Activated naive CD8-positive, alpha-beta T cell treated with anti-CD3 and anti-CD28 coated beads, Interleukin-2, amount 10 ng/mL, durations not matched to agents 7 days and 5 days (primary cell): Measurements from ENCODE around the gene OR56B4. TPM values are rescaled to one million over a fixed set of nuclear protein-coding genes. Genes with fewer than 3 reads are reported as not detected.
"Not testable (repeated sequence)": the region's sequence is repeated elsewhere in the genome, so short reads cannot be mapped to it uniquely, and the experiment has no call there.

Experiments used
- ATAC-seq: fragments of 150-1000 bp; cut with Tn5 transposase; one replicate; pipeline ENCODE4 v1.10.0; 2021; ENCODE audit warnings: low read depth, moderate library complexity
- POLR2A ChIA-PET: fragments of 350-600 bp; sonication (Branson Sonifier 250); formaldehyde crosslinking; loops from one replicate; lab custom pipeline; 2021; ENCODE audit warnings: antibody characterized with exemption; lab: Charles Lee
- DNase-seq: peaks from one replicate; pipeline ENCODE4 v3.0.0; 2021
- H3K27ac Mint-ChIP-seq: one replicate; pipeline ENCODE4 v1.8.0; 2022; ENCODE audit warnings: mild to moderate bottlenecking, mixed read lengths
- H3K27me3 Mint-ChIP-seq: one replicate; pipeline ENCODE4 v1.8.0; 2022; ENCODE audit warnings: mild to moderate bottlenecking, moderate library complexity, mixed read lengths
- H3K36me3 Mint-ChIP-seq: one replicate; pipeline ENCODE4 v1.8.0; 2021; ENCODE audit warnings: mild to moderate bottlenecking, mixed read lengths
- H3K4me1 Mint-ChIP-seq: one replicate; pipeline ENCODE4 v1.8.0; 2021; ENCODE audit warnings: mixed read lengths
- H3K4me3 Mint-ChIP-seq: one replicate; pipeline ENCODE4 v1.8.0; 2022; ENCODE audit warnings: mild to moderate bottlenecking, moderate library complexity, mixed read lengths
- H3K9me3 Mint-ChIP-seq: one replicate; pipeline ENCODE4 v1.8.0; 2021; ENCODE audit warnings: mixed read lengths
- total RNA-seq, 2 experiments: library from RNA; stranded (reverse); gene quantifications; one replicate each; pipeline ENCODE4 v1.2.3, GENCODE V29; 2021

Gene OR56B4, protein sequence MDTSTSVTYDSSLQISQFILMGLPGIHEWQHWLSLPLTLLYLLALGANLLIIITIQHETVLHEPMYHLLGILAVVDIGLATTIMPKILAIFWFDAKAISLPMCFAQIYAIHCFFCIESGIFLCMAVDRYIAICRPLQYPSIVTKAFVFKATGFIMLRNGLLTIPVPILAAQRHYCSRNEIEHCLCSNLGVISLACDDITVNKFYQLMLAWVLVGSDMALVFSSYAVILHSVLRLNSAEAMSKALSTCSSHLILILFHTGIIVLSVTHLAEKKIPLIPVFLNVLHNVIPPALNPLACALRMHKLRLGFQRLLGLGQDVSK
- not detected for total RNA-seq

DNA sequence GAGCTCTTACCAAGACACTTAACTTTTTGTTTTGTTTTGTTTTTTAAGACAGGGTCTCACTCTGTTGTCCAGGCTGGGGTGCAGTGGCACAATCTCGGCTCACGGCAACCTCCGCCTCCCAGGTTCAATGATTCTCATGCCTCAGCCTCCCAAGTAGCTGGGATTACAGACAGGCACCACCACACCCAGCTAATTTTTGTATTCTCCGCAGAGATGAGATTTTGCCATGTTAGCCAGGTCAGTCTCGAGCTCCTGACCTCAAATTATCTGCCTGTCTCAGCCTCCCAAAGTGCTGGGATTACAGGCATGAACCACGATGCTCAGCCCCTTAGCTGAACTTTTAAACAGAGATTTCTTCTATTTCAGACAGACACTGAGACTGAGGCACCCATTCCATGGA is at the start of gene OR56B4:
OR56B4 (plus strand) TSS at position 301 of the 400 bp plus-strand sequence; CDS start at position 396, 95 bp downstream.
- H3K4me3 Mint-ChIP-seq, POLR2A ChIA-PET, H3K4me1 Mint-ChIP-seq, DNase-seq, H3K9me3 Mint-ChIP-seq, H3K27ac Mint-ChIP-seq, ATAC-seq, H3K36me3 Mint-ChIP-seq: not testable (repeated sequence)
- peaks cover 20% of the 10 kb centered on the region for H3K27me3 Mint-ChIP-seq

DNA sequence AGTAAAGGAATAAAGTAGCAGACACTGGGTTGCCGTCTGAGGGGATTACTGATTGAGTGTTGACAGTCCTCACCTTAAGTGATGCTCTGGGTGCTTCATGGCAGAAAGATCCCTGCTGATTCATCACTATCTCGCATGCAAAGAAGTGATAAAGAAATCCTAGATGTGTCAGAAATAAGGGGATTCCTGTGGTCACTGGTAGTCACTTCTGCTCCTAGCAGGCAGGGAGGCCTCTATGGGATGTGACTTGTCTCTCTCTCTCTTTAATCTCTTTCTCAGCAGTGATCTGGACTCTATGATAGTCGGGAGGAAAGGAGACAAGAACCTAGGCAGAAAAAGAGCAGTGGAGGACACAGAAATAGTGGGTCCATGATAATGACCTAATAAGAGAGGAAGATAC is 46.0 kb upstream of the OR56B4 start:
- H3K27ac Mint-ChIP-seq: no peak overlapping the region
- H3K4me1 Mint-ChIP-seq: no peaks in the 10 kb centered on the region
- POLR2A ChIA-PET: no interaction called here
- H3K4me3 Mint-ChIP-seq: no peak overlapping the region
- no peak for ATAC-seq
- DNase-seq: no peak
- H3K9me3 Mint-ChIP-seq: no peaks in the 10 kb centered on the region
- H3K27me3 Mint-ChIP-seq: peaks cover 5% of the 10 kb centered on the region
- H3K36me3 Mint-ChIP-seq: no peaks in the 10 kb centered on the region

DNA sequence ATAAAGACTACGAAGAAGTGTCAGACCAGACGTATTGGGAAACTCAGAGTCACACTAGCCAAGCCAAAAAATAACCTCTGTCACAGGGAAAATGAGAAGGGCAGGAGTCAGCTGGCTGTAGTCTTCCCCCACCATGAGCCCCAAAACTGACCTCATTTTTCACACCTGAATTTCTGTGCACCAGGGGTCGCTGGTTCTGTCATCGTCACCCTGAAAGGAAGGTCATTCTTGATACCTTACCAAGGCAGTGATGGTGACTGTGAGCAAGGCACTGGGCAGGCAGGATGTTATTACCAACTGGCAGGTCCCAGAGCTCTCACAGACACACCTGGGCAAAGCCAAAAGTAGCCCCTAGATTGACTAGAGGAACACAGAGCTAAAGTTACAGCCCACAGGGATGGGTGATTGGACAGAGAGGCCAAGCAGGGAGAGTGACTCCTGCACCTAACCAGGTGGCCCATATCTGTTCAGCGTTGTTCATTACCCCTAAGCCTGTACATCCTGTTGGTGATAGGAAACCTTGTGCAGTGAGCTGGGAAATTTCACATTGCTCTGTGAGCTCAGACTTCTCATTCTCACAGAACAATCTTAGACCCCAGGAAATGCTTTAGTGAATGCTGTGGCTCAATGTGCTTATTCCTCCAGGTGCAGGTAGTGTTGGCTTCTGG is 44.7 kb upstream of the OR56B4 start:
- no peak overlapping the region for H3K27ac Mint-ChIP-seq
- ATAC-seq (no peak), DNase-seq (no peak)
- H3K4me1 Mint-ChIP-seq: no peaks in the 10 kb centered on the region
- H3K27me3 Mint-ChIP-seq: peaks cover 5% of the 10 kb centered on the region
- no peak overlapping the region for H3K4me3 Mint-ChIP-seq
- H3K9me3 Mint-ChIP-seq: no peaks in the 10 kb centered on the region
- no peaks in the 10 kb centered on the region for H3K36me3 Mint-ChIP-seq
- POLR2A ChIA-PET: no interaction called here

DNA sequence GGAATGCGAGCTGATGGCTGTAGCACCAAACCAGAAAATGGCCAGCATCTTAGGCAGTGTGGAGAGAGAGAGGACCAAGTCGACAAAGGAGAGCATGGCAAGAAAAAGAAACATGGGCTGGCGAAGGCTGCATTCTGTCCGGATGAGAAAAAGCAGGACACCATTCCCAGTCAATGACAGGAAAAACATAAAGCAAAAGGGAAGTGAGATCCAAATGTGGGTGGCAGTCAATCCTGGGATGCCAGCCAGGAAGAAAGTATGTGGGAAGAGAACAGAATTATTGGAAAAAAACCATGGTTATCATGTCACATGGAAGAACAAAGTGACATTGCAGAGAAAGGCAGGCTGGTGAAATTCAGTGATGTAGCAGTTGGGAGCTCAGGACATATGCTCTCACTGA is 40.0 kb upstream of the OR56B4 start:
- ATAC-seq (no peak), DNase-seq (no peak)
- no peaks in the 10 kb centered on the region for H3K36me3 Mint-ChIP-seq
- H3K27me3 Mint-ChIP-seq: no peaks in the 10 kb centered on the region
- POLR2A ChIA-PET: no interaction called here
- no peak overlapping the region for H3K27ac Mint-ChIP-seq
- no peaks in the 10 kb centered on the region for H3K4me1 Mint-ChIP-seq
- no peak overlapping the region for H3K4me3 Mint-ChIP-seq
- H3K9me3 Mint-ChIP-seq: no peaks in the 10 kb centered on the region

DNA sequence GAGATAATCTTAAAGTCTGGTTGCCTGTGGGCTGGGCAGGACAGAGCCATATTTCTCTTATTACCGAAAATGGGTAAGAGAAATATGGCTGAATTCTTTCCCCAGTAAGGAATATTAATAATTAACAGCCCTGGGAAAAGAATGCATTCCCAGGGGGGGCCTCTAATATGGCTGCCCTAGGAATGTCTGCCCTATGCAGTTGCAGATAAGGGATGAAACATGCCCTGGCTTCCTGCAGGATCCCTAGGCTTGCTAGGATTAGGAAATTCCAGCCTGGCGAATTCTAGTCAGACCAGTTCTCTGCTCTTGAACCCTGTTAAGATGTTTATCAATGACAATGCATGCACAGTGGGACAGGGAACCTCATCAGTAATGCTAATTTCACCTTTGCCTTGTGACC is 31.0 kb upstream of the OR56B4 start:
- H3K27me3 Mint-ChIP-seq, H3K9me3 Mint-ChIP-seq, DNase-seq: not testable (repeated sequence)

DNA sequence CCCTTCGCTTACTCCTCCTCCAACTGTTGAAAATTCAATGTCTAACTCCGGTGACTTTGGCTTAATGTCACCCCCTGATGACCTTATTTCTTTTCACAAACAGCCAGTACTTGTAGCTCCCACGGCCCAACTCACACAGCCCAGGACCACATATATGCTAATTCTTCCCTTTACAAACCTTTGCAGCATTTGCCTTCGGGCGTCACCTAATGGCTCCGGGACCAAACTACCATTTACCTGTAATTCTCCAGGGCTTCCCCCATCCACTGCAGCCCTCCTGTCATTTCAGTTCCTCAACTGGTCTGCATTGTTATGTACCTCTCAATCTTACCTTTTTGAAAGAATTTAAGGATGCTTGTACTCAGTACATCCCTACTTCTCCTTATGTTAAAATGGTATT is 29.8 kb upstream of the OR56B4 start:
- H3K9me3 Mint-ChIP-seq: peaks cover 3% of the 10 kb centered on the region
- H3K4me3 Mint-ChIP-seq: no peak overlapping the region
- POLR2A ChIA-PET: no interaction called here
- no peak for DNase-seq
- no peaks in the 10 kb centered on the region for H3K36me3 Mint-ChIP-seq
- H3K4me1 Mint-ChIP-seq: no peaks in the 10 kb centered on the region
- peaks cover 3% of the 10 kb centered on the region for H3K27me3 Mint-ChIP-seq
- no peak overlapping the region for H3K27ac Mint-ChIP-seq
- ATAC-seq: no peak

More for the DNA sequence above, 31.0 kb upstream of the OR56B4 start:
- H3K4me1 Mint-ChIP-seq, ATAC-seq, POLR2A ChIA-PET, H3K4me3 Mint-ChIP-seq, H3K27ac Mint-ChIP-seq, H3K36me3 Mint-ChIP-seq: not testable (repeated sequence)

DNA sequence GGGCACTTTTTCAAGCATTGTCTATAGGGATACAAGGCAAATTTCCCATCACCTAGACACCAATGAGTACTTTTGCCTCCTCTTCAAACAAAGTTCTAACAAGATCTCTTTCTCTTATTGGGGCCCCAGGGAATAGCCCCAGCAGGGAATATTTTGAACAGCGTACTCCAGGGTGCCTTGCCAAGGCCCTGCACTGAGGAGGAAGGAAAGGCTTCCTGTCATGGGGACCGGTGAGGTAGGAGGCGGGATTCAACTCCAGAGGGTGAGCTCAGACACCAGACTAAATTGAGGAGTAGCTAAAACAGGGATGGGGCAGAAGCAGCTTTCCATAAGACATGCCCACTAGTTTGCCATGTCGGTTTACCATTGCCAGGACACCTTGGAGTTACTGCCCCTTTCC is 28.0 kb upstream of the OR56B4 start:
- H3K9me3 Mint-ChIP-seq: peaks cover 3% of the 10 kb centered on the region
- no peaks in the 10 kb centered on the region for H3K27me3 Mint-ChIP-seq
- no peaks in the 10 kb centered on the region for H3K4me1 Mint-ChIP-seq
- H3K27ac Mint-ChIP-seq: no peak overlapping the region
- no peaks in the 10 kb centered on the region for H3K36me3 Mint-ChIP-seq
- no peak overlapping the region for H3K4me3 Mint-ChIP-seq
- POLR2A ChIA-PET: no interaction called here
- DNase-seq (no peak), ATAC-seq (no peak)

DNA sequence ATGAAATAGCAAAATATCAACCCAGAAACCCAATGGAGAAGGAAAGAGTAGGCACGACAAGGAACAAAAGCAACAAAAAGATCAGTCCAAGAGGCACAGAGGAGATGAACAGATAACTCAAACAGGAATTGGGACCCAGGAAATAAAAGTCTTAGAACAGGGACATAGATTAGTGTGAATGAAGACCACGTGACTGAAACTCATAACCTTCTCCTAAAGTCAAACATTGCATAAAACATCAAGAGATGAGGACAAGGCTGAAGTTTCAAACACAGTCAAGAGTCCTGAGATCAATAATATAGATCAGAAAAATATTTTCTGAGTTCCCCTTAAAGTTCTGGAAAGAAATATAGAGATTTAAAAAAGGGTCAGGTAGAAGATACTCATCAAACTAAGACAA is 24.4 kb upstream of the OR56B4 start:
- no peaks in the 10 kb centered on the region for H3K27me3 Mint-ChIP-seq
- ATAC-seq (no peak), DNase-seq (no peak)
- H3K9me3 Mint-ChIP-seq: no peaks in the 10 kb centered on the region
- no peak overlapping the region for H3K27ac Mint-ChIP-seq
- POLR2A ChIA-PET: no interaction called here
- no peak overlapping the region for H3K4me3 Mint-ChIP-seq
- no peaks in the 10 kb centered on the region for H3K36me3 Mint-ChIP-seq
- no peaks in the 10 kb centered on the region for H3K4me1 Mint-ChIP-seq

DNA sequence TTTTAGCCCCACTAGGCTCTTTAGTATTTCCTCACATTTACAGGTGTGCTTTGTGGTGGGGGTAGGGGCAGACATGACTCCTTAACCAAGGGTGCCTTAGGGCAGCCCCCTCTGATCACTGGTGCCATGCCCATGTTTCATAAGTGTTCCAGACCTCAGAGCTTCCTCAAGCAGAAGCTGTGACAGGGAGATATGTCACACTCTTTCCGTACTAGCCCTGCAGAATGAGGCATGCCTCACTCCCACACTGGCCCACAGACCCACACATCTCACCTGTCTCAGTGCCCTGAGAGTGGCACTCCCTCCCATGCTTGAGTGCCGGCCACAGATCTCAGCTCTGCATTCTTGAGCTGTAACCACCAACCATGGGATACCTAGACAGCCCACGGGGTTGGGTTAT is 22.9 kb upstream of the OR56B4 start:
- H3K27me3 Mint-ChIP-seq: no peaks in the 10 kb centered on the region
- H3K27ac Mint-ChIP-seq: no peak overlapping the region
- H3K9me3 Mint-ChIP-seq: no peaks in the 10 kb centered on the region
- H3K4me3 Mint-ChIP-seq: no peak overlapping the region
- POLR2A ChIA-PET: no interaction called here
- H3K4me1 Mint-ChIP-seq: no peaks in the 10 kb centered on the region
- DNase-seq (no peak), ATAC-seq (no peak)
- no peaks in the 10 kb centered on the region for H3K36me3 Mint-ChIP-seq

DNA sequence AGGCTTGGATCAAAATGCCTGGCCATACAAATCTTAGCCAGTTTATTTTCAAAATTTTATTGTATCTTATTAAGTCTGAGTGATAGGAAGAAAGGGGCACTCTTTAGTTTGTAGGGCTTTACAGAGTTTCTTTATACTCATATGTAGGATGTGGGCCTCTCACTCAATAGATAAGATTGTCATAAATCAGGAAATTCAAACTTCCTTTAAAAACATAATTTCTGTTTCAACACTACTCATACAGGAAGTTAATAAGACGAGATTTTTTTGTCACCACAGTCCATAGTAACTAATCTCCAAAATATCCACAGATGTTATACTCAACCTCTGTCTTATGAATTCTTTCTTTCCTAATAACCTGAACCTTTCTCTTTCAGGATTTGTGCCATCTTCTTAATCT is 13.3 kb upstream of the OR56B4 start:
- no peak overlapping the region for H3K4me3 Mint-ChIP-seq
- H3K9me3 Mint-ChIP-seq: peaks cover 10% of the 10 kb centered on the region
- H3K27ac Mint-ChIP-seq: no peak overlapping the region
- no peak for ATAC-seq
- peaks cover 3% of the 10 kb centered on the region for H3K36me3 Mint-ChIP-seq
- peaks cover 4% of the 10 kb centered on the region for H3K4me1 Mint-ChIP-seq
- peaks cover 22% of the 10 kb centered on the region for H3K27me3 Mint-ChIP-seq
- DNase-seq: no peak
- POLR2A ChIA-PET: no interaction called here

DNA sequence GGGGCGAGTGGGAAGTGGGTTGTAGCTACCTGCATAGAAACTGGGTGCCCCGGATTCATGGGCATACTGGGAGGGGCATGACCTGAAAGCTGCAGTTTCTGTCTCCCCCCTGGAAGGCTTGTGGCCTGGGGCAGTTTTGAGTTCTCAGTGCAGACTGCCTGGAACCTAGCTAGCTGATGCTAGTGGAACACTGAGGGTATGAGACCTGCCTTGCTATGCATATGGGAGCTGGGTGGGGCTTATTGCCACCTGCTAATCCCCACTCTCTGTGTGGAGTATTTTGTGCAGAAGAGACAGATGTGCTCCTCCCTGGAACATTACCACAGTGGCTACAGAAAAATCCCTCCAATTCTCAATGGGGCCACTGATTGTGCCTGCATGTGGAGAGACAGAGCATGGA is 11.7 kb upstream of the OR56B4 start:
- no peak for DNase-seq
- Mint-ChIP-seq H3K4me1 (peaks cover 12% of the 10 kb centered on the region), H3K36me3 (peaks cover 3% of the 10 kb centered on the region), H3K27me3 (peaks cover 20% of the 10 kb centered on the region), H3K4me3 (no peak overlapping the region), H3K27ac (no peak overlapping the region), H3K9me3 (peaks cover 8% of the 10 kb centered on the region)
- ATAC-seq: no peak
- POLR2A ChIA-PET: no interaction called here

DNA sequence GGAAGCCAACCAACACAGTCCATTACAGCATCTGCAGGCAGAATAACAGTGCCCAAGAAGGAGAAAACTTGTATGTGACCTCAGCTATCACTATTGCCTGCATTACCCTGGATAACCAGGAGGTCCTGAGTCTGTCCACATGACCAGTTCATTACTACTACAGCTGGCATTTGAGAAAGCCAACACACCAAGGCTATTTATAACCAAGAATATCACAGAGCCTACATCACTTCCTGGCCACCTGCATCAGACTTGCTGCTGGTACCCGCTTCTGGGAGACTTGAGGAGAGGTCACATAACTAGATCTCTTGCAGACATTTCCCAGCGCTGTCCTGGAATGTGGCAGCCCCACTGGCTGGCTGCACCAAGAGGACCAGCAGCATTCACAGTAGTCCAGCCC is 11.1 kb upstream of the OR56B4 start:
- peaks cover 3% of the 10 kb centered on the region for H3K36me3 Mint-ChIP-seq
- no peak overlapping the region for H3K4me3 Mint-ChIP-seq
- peaks cover 20% of the 10 kb centered on the region for H3K27me3 Mint-ChIP-seq
- POLR2A ChIA-PET: no interaction called here
- DNase-seq: no peak
- no peak overlapping the region for H3K27ac Mint-ChIP-seq
- H3K9me3 Mint-ChIP-seq: peaks cover 8% of the 10 kb centered on the region
- no peak for ATAC-seq
- peaks cover 12% of the 10 kb centered on the region for H3K4me1 Mint-ChIP-seq

DNA sequence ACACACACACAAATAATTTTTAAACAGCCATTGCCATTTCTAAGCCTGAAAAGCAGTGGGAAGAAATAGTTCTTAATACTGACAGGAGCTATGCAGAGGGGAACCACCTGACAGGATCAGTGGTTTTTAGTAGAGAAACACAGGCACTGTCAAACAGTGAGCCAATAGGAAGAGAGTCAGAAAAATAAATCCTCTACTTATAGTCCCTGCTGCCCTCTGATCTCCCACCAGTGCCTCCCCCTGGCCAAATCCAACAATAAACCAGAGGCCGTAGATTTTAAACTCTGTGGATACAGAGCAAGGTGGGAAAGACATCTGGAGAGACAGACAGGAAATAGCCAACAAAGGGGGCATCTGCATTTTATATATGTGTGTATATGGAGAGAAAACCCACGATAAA is 7.9 kb upstream of the OR56B4 start:
- Mint-ChIP-seq H3K27me3 (peaks cover 7% of the 10 kb centered on the region), H3K9me3 (no peaks in the 10 kb centered on the region), H3K4me1 (peaks cover 8% of the 10 kb centered on the region), H3K36me3 (no peaks in the 10 kb centered on the region), H3K4me3 (no peak overlapping the region), H3K27ac (no peak overlapping the region)
- POLR2A ChIA-PET: no interaction called here
- no peak for DNase-seq
- ATAC-seq: no peak

DNA sequence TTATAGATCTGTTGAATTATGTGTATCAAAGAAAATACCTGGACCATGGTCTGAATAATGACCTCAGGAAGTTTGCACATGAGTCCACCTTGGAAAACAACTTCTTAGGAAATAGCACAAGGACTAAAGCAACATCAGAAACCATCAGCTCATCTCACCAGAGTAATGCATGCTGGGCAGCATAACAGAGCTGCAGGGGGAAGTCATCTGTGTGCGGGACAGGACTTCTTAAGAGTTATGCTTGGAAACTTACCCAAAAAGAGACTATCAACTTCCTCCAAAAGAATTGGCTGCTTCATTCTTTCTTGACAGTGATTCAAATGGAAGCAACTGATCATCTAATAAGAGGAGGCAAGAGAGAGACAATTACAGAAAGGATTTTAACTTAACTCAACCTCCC is 2.5 kb downstream of the OR56B4 start:
- no peaks in the 10 kb centered on the region for H3K9me3 Mint-ChIP-seq
- H3K4me1 Mint-ChIP-seq: no peaks in the 10 kb centered on the region
- no peak for DNase-seq
- POLR2A ChIA-PET: no interaction called here
- H3K4me3 Mint-ChIP-seq: no peak overlapping the region
- no peaks in the 10 kb centered on the region for H3K36me3 Mint-ChIP-seq
- ATAC-seq: no peak
- H3K27ac Mint-ChIP-seq: no peak overlapping the region
- H3K27me3 Mint-ChIP-seq: peaks cover 18% of the 10 kb centered on the region
